Endothelial cell of umbilical vein (primary cell): ENCODE measurements around the gene CXCL11. TPM values are rescaled to one million over a fixed set of nuclear protein-coding genes. Genes with fewer than 3 reads are reported as not detected.

ENCODE experiments used
- BruUV-seq: library from RNA; stranded (reverse); fragments of 400-500 nt; replicated peaks from 2 replicates; lab custom pipeline; 2021; lab: Mats Ljungman, UMichigan
- CTCF ChIA-PET: fragments of 300-600, 350-600 bp; sonication (Branson Sonifier 250); formaldehyde crosslinking; loops from one replicate; lab custom pipeline; 2021; ENCODE audit warnings: antibody characterized with exemption, inconsistent platforms; lab: Charles Lee
- POLR2A ChIA-PET: fragments of 300-600, 350-600 bp; sonication (Branson Sonifier 250); formaldehyde crosslinking; loops from one replicate; lab custom pipeline; 2021; ENCODE audit warnings: antibody characterized with exemption, inconsistent platforms; lab: Charles Lee
- DNase-seq: peaks from one replicate; pipeline ENCODE4 v3.0.0-alpha.2; 2011; ENCODE audit warnings: low read depth, low spot score
- FAIRE-seq: peaks from 2 replicates; lab custom pipeline; 2011; peaks lifted over from hg19 to GRCh38; lab: Jason Lieb, UNC
- H2AFZ ChIP-seq: 2 replicates; pipeline ENCODE4 v1.6.0; 2012; ENCODE audit warnings: low read depth, low read length, control low read depth, inconsistent platforms
- H3K27ac ChIP-seq: 2 replicates; pipeline ENCODE4 v1.5.1; 2011; ENCODE audit warnings: low read depth, mild to moderate bottlenecking, control low read depth, low read length, moderate library complexity; ENCODE audit not compliant: insufficient read depth
- H3K27me3 ChIP-seq, 2 experiments: 2 replicates each; pipeline versions ENCODE4 v1.6.0 to v1.6.1; 2011; ENCODE audit warnings: low read length in 2 of 2, mixed read lengths in 1 of 2; ENCODE audit not compliant: control insufficient read depth in 2 of 2, insufficient read depth in 2 of 2
- H3K36me3 ChIP-seq, 2 experiments: 2 replicates in 1 of 2; 3 replicates in 1 of 2; pipeline ENCODE4 v1.5.1; 2011; ENCODE audit warnings: low read length in 2 of 2, mild to moderate bottlenecking in 1 of 2, moderate library complexity in 1 of 2; ENCODE audit not compliant: control insufficient read depth in 2 of 2, insufficient read depth in 2 of 2; ENCODE audit errors: extremely low read depth in 1 of 2
- H3K4me1 ChIP-seq: 3 replicates; pipeline ENCODE4 v1.5.1; 2011; ENCODE audit warnings: mild to moderate bottlenecking, low read length; ENCODE audit not compliant: control insufficient read depth, insufficient read depth; ENCODE audit errors: extremely low read depth
- H3K4me2 ChIP-seq: 2 replicates; pipeline ENCODE4 v1.6.1; 2011; ENCODE audit warnings: low read length, control low read depth, mixed read lengths; ENCODE audit not compliant: insufficient read depth
- H3K4me3 ChIP-seq, 3 experiments: fragments of 200-600 bp in 1 of 3; sonication (generic), shearing (Covaris generic) in 1 of 3; replicated peaks in 1 of 3; 2 replicates each; pipeline ENCODE4 v1.5.1; 2011 to 2016; ENCODE audit warnings: control low read depth in 3 of 3, low read length in 3 of 3, mild to moderate bottlenecking in 2 of 3, inconsistent platforms in 1 of 3, low read depth in 1 of 3, moderate library complexity in 1 of 3; ENCODE audit not compliant: insufficient read depth in 1 of 3
- H3K79me2 ChIP-seq: 2 replicates; pipeline ENCODE4 v1.6.0; 2012; ENCODE audit warnings: low read length, inconsistent platforms; ENCODE audit not compliant: control insufficient read depth, insufficient read depth
- H3K9ac ChIP-seq: replicated peaks from 2 replicates; pipeline ENCODE3; 2011; ENCODE audit warnings: low read length, control low read depth; ENCODE audit not compliant: insufficient read depth; ENCODE audit errors: extremely low read depth
- H3K9me1 ChIP-seq: replicated peaks from 3 replicates; pipeline ENCODE4 v1.6.0; 2011; ENCODE audit warnings: mild to moderate bottlenecking, low read length; ENCODE audit not compliant: control insufficient read depth, insufficient read depth; ENCODE audit errors: extremely low read depth
- H3K9me3 ChIP-seq: replicated peaks from 2 replicates; pipeline ENCODE4 v1.5.1; 2012; ENCODE audit warnings: low read length, inconsistent platforms; ENCODE audit not compliant: control insufficient read depth, insufficient read depth
- H4K20me1 ChIP-seq: replicated peaks from 2 replicates; pipeline ENCODE3; 2011; ENCODE audit warnings: mild to moderate bottlenecking, low read length; ENCODE audit not compliant: control insufficient read depth, insufficient read depth; ENCODE audit errors: extremely low read depth
- CTCF ChIP-seq, 2 donors: IDR thresholded peaks; 1 replicate in 1 of 2; 2 replicates in 1 of 2; pipeline ENCODE4 v1.5.1; 2011; ENCODE audit warnings: low read length in 2 of 2, mild to moderate bottlenecking in 2 of 2, moderate library complexity in 2 of 2, control low read depth in 1 of 2, inconsistent platforms in 1 of 2, low read depth in 1 of 2; ENCODE audit not compliant: insufficient read depth in 1 of 2; ENCODE audit errors: extremely low read depth in 1 of 2
- EZH2 ChIP-seq: IDR thresholded peaks from 2 replicates; pipeline ENCODE4 v1.6.1; 2012; ENCODE audit warnings: borderline replicate concordance, low read depth, mild to moderate bottlenecking, moderate library complexity, low read length, inconsistent platforms; ENCODE audit not compliant: severe bottlenecking
- FOS ChIP-seq: IDR thresholded peaks from 2 replicates; pipeline ENCODE4 v1.6.1; 2011; ENCODE audit warnings: mild to moderate bottlenecking, low read length, moderate library complexity, borderline replicate concordance; ENCODE audit not compliant: insufficient read depth
- GATA2 ChIP-seq: IDR thresholded peaks from 2 replicates; pipeline ENCODE4 v1.7.0; 2011; ENCODE audit warnings: low read depth, mild to moderate bottlenecking, moderate library complexity, mixed read lengths, low read length; ENCODE audit not compliant: insufficient read length, insufficient read depth
- JUN ChIP-seq: IDR thresholded peaks from 2 replicates; pipeline ENCODE4 v1.6.1; 2011; ENCODE audit warnings: borderline replicate concordance, low read depth; ENCODE audit not compliant: insufficient read length, insufficient read depth
- MYC ChIP-seq: IDR thresholded peaks from one replicate; pipeline ENCODE4 v1.6.1; 2011; ENCODE audit warnings: mild to moderate bottlenecking, low read depth, low read length
- POLR2A ChIP-seq: IDR thresholded peaks from 2 replicates; pipeline ENCODE4 v1.6.1; 2012; ENCODE audit warnings: low read depth, mild to moderate bottlenecking, control low read depth, low read length
- POLR2AphosphoS5 ChIP-seq: IDR thresholded peaks from 2 replicates; pipeline ENCODE4 v1.6.1; 2012; ENCODE audit warnings: low read depth, mild to moderate bottlenecking, control low read depth, low read length, moderate library complexity; ENCODE audit not compliant: insufficient read depth
- dilution Hi-C: fragments of 300-500 bp; cut with MboI; formaldehyde crosslinking; loops from one replicate; pipeline ENCODE4 v1.15.0; 2019; ENCODE audit warnings: low sequenced_read_pairs; ENCODE audit not compliant: extremely low pct_ligation_motif_present
- intact Hi-C: fragments of 100-400 bp; cut with micrococcal nuclease; formaldehyde crosslinking; loops from one replicate; pipeline ENCODE4 v1.10.0; 2022
- polyA plus RNA-seq, 4 experiments: library from polyadenylated mRNA; depleted of rRNA in 3 of 4; stranded (reverse) in 3 of 4; unstranded in 1 of 4; fragments of >200 nt; gene quantifications; 2 replicates each; pipeline versions ENCODE4 v1.2.1 to v1.2.3, GENCODE V29; 2011 to 2012; ENCODE audit warnings: missing spikeins in 1 of 4
- total RNA-seq: library from RNA; stranded (reverse); gene quantifications from 2 replicates; pipeline ENCODE4 v1.2.3, GENCODE V29; 2021
- TF ChIP-seq, protein P1 (sequence below): IDR thresholded peaks from 2 replicates; pipeline ENCODE4 v1.6.1; 2011; ENCODE audit not compliant: insufficient read depth, insufficient read length

The CXCL11 gene
- total and polyA plus RNA-seq, 2 donors (not counting 3 experiments of a cell fraction or from before 2014, with no cell fraction given) = 0.91 to 1.1 TPM

DNA sequence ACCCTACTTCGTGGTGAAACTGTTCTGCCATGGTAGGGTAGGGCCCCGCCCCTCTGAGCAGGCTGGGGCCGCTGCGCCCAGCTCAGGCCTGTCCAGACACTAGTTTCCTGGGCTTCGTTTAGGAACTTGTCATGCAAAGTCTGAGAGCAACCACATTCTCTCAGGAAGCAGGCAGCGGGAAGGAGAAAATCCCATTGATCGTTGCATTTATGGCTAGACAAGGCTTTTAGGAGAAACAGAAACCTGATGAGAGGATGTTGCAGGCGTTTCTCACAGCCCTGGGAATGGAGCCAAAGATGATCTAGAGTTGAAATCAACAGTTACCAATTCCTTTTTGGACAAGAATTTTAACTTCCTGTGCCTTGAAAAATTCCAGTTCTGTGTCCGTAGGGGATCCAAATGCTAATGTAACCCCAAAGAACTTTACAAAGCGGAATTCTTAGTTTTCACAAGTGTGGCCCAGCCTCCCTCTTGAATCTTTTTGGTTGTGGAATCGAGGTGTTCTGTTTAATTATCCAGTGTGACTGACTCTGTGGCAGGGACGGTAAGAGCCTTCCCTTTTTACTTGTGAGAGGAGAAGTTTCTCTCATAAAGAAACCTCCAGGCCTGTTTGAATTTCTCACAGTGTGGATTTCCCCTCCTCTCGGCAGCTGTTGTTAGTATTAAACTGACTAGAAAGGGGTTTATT lies 24.0 kb downstream of the CXCL11 start:
- no peak for FAIRE-seq
- no TSS peak for BruUV-seq
- no peak for TF ChIP-seq POLR2A
- no peak for TF ChIP-seq FOS
- no peak for TF ChIP-seq JUN
- no peak for TF ChIP-seq POLR2AphosphoS5
- TF ChIP-seq CTCF (IDR thresholded peaks at IDR 0.05; ENCODE audit: extremely low read depth in 1 of 2, insufficient read depth in 1 of 2, low read depth in 1 of 2, low read length in 2 of 2) = no peak
- no peak for TF ChIP-seq EZH2
- no peak for TF ChIP-seq GATA2
- TF ChIP-seq MYC = no peak
- TF ChIP-seq, protein P1, sequence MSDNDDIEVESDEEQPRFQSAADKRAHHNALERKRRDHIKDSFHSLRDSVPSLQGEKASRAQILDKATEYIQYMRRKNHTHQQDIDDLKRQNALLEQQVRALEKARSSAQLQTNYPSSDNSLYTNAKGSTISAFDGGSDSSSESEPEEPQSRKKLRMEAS = no peak

More for the DNA sequence above, 24.0 kb downstream of the CXCL11 start:
- peak overlapping the region; percentile 72 for H2AFZ ChIP-seq
- no peaks in the 10 kb centered on the region for H3K79me2 ChIP-seq
- no peaks in the 10 kb centered on the region for H3K9me3 ChIP-seq
- dilution Hi-C loops (no loop called here), intact Hi-C loops (no loop called here)
- H3K9ac ChIP-seq = no peak overlapping the region
- peak; percentile 40 for DNase-seq
- no peaks in the 10 kb centered on the region for H3K9me1 ChIP-seq
- H3K27me3 ChIP-seq = no peaks in the 10 kb centered on the region
- no peaks in the 10 kb centered on the region for H3K36me3 ChIP-seq
- ChIA-PET POLR2A (no interaction called here), CTCF (interaction anchor here (1.0 kb wide), 1 partner anchor 16 kb away, joined by 4 read pairs; no protein-coding TSS in a partner anchor)
- no peak overlapping the region for H3K27ac ChIP-seq
- no peak overlapping the region for H3K4me3 ChIP-seq
- H4K20me1 ChIP-seq = no peaks in the 10 kb centered on the region
- H3K4me2 ChIP-seq = peak overlapping the region; percentile 31
- H3K4me1 ChIP-seq = peaks cover 5% of the 10 kb centered on the region
